GM21576 (cell line): ENCODE data around the gene ELN.
"Not testable (repeated sequence)": the region's sequence is repeated elsewhere in the genome, so short reads cannot be mapped to it uniquely, and the experiment has no call there.

Experiments used
- ATAC-seq: cut with Tn5 transposase; IDR thresholded peaks from one replicate; pipeline ENCODE4 v1.9.1; 2021; ENCODE audit warnings: mild to moderate bottlenecking, moderate library complexity; ENCODE audit not compliant: unreplicated experiment

Gene ELN

GRCh38 chr7:74027683-74028320, at the start of gene ELN:
TSS of gene ELN (plus strand) at chr7:74028173. CDS start at chr7:74028188, 15 bp downstream.
- no peak for ATAC-seq

- no peak for ATAC-seq
These were observed 49.1 kb upstream of the ELN start for GRCh38 chr7:73978661-73979563.

- not testable (repeated sequence) for ATAC-seq
These were observed 48.3 kb upstream of the ELN start for GRCh38 chr7:73979656-73980055.

- no peak for ATAC-seq
These were observed 47.8 kb upstream of the ELN start for GRCh38 chr7:73980206-73980605.

DNA sequence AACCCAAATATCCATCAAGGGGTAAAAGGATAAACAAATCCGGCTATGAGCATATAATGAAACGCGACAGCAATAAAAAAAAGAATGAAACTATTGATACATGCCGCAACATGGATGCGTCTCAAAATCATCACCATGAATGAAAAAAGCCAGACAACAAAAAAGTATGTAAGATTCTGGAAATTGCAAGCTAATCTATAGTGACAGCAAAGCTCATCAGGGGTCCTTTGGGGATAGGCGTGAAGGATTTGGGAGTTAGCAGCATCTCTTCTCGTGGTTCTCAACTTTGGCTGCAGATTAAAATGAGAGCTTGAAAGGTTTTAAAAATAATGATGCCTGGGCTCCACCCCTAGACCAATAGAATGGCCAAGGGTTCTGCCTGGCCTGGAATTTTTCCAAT, 46.0 kb upstream of the ELN start:
- no peak for ATAC-seq

DNA sequence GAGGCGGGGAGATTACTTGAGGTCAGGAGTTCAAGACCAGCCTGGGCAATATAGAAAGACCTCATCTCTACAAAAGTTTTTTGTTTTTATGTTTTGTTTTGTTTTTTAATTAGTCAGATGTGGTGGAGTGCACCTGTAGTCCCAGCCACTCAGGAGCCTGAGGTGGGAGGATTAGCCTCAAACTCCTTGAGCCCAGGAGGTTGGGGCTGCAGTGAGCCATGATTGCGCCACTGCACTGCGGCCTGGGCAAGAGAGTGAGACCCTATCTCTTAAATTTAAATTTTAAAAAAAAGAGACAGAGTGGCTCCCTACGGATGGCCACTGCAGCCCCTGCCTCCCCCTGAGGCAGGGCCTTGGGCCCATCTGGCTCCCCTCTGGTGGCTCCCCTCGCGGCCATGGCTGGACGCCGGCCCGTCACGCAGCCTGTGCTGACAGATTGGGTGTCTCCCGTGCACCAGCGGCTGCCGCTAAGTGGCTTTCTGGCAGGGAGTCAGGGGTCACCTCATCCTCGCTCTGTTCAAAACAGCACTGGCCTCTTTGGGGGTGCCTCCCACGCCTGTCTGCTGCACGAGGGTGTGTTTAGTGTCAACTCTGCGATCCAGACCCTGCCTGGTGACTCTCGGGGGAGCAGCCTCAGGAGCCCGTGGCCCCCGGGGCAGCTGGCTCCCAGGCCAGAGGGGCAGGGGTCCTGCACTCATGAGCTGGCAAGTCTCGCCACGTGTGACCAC, 44.4 kb upstream of the ELN start:
- no peak for ATAC-seq

- no peak for ATAC-seq
These were observed 43.3 kb upstream of the ELN start for GRCh38 chr7:73984481-73985205.

DNA sequence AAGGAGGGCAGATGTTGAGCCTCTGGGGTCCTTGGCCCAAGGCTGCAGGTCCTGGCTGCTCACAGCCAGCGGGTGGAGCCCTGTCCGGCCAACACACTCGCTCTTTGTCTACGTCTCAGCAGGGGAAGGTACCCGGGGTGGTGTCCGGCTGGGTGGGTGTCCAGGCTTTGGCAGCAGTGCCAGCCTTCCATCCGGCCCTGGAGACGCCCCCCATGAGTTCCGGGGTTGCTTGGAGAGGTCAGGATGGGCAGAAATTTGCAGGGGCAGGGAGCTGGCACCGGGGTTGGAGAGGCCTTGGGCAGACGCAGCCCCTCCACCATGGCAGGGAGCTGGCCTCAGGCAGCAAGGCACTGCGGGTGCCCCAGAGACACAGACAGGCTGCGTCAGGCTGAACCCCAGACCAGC, 42.2 kb upstream of the ELN start:
- no peak for ATAC-seq

DNA sequence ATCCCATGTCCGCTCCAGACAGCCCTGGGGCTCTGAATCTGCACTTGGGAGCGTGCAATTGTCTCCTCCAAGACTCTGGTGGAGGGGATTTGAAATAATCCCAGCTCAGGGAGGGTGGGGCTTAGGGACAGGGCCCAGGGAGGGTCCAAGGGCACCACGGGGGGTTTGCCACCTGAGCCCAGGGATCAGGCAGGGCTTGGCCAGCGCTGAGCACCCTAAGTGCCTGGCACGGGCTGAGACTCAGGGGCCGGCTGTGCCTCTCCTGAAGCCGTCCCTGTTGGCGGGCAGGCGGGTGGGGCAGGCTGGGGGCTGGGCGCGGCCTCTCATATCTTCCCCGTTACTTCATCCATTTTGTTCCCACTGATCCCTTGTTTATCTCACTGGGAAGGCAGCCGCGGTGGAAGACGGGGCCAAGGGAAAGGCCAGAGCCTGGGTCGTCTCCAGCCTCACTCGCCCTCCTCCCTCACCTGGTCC, 41.8 kb upstream of the ELN start:
- no peak for ATAC-seq

- no peak for ATAC-seq
These were observed 40.7 kb upstream of the ELN start for GRCh38 chr7:73987298-73987697.

DNA sequence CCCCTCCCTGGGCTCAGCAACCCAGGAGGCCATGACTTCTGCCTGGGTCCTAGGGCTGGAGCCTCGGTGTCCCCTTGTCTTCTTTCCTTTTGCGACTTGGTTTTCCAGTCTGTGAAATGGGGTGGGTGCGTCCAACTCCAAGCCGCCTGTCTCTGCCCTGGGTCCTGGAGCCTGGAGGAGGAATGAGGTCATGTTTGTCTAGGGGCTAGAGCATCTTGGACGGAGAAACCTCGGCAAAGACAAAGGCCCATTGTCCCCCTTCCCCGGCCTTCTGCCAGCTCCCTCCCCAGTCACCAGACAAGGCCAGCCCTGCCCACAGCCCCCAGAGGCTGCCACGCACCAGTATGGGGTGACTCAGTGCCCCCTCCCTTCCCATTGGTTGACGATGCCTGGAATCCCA, 39.8 kb upstream of the ELN start:
- no peak for ATAC-seq

DNA sequence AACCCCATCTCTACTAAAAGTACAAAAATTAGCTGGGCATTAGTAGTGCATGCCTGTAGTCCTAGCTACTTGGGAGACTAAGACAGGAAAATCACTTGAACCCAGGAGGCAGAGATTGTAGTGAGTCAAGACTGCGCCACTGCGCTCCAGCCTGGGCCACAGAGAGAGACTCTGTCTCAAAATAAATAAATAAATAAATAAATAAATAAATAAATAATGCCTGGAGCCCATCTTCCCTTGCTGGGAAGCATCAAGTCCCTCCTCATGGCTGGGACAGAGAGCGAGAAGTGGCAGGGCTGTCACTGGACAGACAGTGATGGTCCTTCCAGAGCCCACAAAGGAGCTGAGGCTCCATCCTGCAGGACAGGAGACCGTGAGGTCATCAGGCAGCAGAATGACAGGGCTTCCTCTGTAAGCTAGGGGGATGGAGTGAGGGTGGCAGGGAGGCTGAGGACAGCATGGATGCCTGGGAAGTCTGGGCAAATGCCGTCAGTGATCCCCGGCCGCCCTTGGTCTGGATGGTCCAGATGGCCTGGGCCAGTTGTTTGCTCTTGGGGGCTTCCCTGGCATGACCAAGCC, 36.4 kb upstream of the ELN start:
- no peak for ATAC-seq

GRCh38 chr7:73992101-73992562, 35.8 kb upstream of the ELN start:
- no peak for ATAC-seq

DNA sequence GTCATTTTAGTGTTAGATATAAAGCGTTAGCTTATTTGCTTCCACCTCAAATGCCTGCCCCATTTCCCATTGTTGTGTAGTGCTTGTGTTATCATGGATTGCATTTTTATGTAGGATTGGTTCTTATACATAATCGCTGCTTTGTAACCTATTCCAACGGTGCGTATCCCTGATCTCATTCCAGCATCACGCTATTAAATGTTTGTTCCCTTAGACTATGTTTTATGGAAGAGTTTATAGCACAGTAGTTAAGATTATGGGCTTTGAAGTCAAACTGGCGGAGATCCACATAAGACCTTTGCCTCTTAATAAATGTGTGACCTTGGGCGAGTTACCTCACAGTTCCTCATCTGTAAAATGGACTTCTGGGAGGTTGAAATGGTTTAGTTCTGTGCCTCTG, 34.0 kb upstream of the ELN start:
- no peak for ATAC-seq

DNA sequence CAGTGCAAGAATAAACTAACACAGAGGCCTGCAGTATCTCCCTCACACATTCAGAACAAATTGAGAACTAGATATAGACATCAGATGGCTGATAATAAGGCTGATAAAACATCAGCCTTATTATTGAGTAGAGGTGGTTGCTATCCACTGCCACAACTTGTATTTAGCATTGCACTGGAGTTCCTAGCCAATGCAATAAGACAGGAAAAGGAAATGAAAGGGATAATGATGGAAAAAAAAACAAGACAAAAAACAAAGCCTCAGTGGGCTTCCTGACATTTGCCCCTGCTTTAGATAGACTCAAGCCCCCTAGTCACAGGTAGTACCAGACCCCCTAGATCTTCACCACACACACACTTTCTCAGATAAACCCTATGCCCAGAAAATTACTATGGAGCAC, 33.2 kb upstream of the ELN start:
- no peak for ATAC-seq

DNA sequence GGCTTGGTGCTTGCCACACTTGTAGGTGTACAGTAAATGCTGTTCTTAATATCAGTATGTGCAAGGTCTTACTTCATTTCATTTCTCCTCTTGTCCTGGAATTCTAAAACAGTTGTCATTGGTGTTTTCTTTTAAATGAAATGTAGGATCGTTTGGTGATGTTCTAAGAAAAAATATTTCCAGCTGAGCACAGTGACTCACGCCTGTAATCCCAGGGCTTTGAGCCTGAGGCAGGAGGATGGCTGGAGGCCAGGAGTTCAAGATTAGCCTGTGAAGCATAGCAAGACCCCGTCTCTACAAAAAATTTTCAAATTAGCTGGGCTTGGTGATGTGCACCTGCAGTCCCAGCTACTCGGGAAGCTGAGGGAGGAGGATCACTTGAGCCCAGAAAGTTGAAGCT, 32.6 kb upstream of the ELN start:
- no peak for ATAC-seq

GRCh38 chr7:73995821-73996511, 32.0 kb upstream of the ELN start:
- ATAC-seq, result no peak

DNA sequence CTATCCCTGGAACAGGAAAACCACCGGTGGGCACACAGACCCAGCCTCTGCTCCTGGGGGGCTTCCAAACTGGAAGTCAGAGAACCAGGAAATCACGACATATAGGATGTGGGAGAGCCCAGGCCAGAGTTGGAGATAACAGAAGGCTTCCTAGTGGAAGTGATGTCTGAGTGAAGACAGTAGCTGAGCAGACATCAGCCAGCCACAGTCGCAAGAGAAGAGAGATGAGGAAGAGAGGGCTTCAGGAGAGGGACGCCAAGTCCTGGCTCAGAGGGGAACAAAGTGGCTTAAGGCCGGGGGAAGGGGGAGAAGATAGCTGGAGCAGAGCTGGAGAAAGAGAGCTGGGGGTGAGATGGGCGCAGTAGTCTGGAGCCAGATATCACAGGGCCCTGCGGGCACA, 30.9 kb upstream of the ELN start:
- ATAC-seq, result no peak

DNA sequence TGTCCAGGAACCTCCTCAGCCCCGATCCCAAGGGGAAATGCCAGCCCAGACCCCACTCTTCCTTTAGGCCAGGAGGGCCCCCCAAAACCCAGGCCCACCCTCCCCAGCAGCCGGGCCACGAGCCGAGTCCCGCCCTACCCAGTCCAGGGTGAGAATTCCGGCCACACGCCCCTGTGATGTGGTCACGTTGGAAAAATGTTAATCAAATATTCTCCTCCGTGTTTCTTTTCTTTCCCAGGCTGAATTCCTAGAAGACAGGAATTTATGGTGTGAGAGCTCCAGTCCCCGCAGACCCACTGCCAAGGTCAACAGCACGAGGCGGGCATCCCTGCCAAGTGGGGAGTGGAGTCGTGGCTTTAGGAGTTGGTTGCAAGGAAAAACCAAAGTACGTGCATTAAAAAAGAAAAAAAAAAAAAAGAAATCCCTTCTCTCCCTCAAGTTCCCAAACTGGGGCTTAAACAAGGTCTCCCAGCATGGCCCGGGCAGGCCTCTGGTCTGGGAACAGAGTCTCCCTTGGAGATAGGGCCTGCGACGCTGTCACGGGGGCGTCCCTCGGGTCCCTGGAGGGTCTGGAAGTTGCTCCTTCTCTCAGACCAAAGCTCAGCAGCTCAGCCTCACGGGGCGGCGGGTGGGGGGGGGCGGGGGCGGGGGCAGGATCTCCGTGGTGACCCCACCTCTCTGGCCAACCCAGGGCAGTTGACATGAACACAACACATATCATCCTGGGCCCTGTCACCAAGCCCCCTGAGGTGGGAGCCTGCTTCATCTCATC, 28.1 kb upstream of the ELN start:
- ATAC-seq, result no peak
